HepG2 (cell line): ENCODE results near the gene CDK8. TPM values are rescaled to one million over a fixed set of nuclear protein-coding genes. Genes with fewer than 3 reads are reported as not detected.

Experiments used
- ARID5B ChIP-seq: IDR thresholded peaks from 2 replicates; pipeline ENCODE4 v1.4.0; 2020; ENCODE audit warnings: mild to moderate bottlenecking, missing genetic modification reagents
- FOXA1 ChIP-seq, 2 experiments: fragments of 450-650 bp in 1 of 2; sonication (generic) in 1 of 2; formaldehyde crosslinking in 1 of 2; IDR thresholded peaks; 2 replicates each; pipeline versions ENCODE4 v1.4.0 to v1.6.1; 2016 to 2020; ENCODE audit warnings: missing genetic modification reagents in 1 of 2
- HMG20A ChIP-seq: IDR thresholded peaks from 2 replicates; pipeline ENCODE4 v1.6.1; 2016; ENCODE audit warnings: borderline replicate concordance
- ISL2 ChIP-seq: sonication (generic); formaldehyde crosslinking; IDR thresholded peaks from 2 replicates; pipeline ENCODE4 v1.5.0; 2020; ENCODE audit warnings: missing genetic modification reagents
- KLF6 ChIP-seq: IDR thresholded peaks from 2 replicates; pipeline ENCODE4 v1.8.0; 2016; ENCODE audit warnings: missing biosample characterization, missing genetic modification reagents
- NR1H2 ChIP-seq: sonication (generic); formaldehyde crosslinking; IDR thresholded peaks from 2 replicates; pipeline ENCODE4 v1.8.1; 2022; ENCODE audit warnings: low read depth, missing genetic modification reagents, borderline replicate concordance
- ZBTB4 ChIP-seq: sonication (generic); formaldehyde crosslinking; IDR thresholded peaks from 2 replicates; pipeline ENCODE4 v1.4.0; 2020; ENCODE audit warnings: missing genetic modification reagents, mild to moderate bottlenecking, borderline replicate concordance
- polyA plus RNA-seq, 8 experiments: library from polyadenylated mRNA; depleted of rRNA in 3 of 8; stranded (reverse) in 7 of 8; unstranded in 1 of 8; fragments of >200 nt; fragmentation: Illumina TruSeq in 4 of 8; extraction: Trizol in 4 of 8; gene quantifications; 2 replicates each; pipeline versions ENCODE4 v1.2.1 to v1.2.3, GENCODE V29; 2011 to 2016; ENCODE audit warnings: low read depth in 4 of 8, missing spikeins in 1 of 8, mixed read lengths in 1 of 8; ENCODE audit not compliant: insufficient read depth in 1 of 8
- total RNA-seq, 5 experiments: library from RNA; depleted of rRNA; stranded (reverse); fragments of >200 nt; fragmentation: Illumina TruSeq; extraction: Trizol; gene quantifications; 2 replicates each; pipeline ENCODE4 v1.2.3, GENCODE V29; 2016; ENCODE audit warnings: low read depth in 1 of 5

Gene CDK8
- total and polyA plus RNA-seq, 2 of the 13 experiments (the other 11 are each of a cell fraction or from before 2014, with no cell fraction given): 15.8 to 16.4 TPM

- 0 out of 2 replicates have a peak, but pooled peaks have one; percentile 13 for TF ChIP-seq ISL2 (CRISPR knock-in tag)
- TF ChIP-seq FOXA1 (IDR thresholded peaks at IDR 0.05): no peak
- 0 out of 2 replicates have a peak, but pooled peaks have one; percentile 15 for TF ChIP-seq FOXA1 (CRISPR knock-in tag; IDR thresholded peaks at IDR 0.05)
- TF ChIP-seq HMG20A (CRISPR knock-in tag): 0 out of 2 replicates have a peak, but pooled peaks have one; percentile 26
- TF ChIP-seq ZBTB4: no peak
- no peak for TF ChIP-seq NR1H2 (CRISPR knock-in tag)
- peak; percentile 25; the same call in 1 of the 2 replicates for TF ChIP-seq ARID5B (CRISPR knock-in tag)
- no peak for TF ChIP-seq KLF6 (CRISPR knock-in tag)
Observed at GRCh38 chr13:26401578-26402021, 147.7 kb downstream of the CDK8 start (continued).
